ENCODE results near the gene DZANK1.

GRCh38 chr20:18513208-18513607 lies 46.4 kb upstream of the DZANK1 start:
- no peak for TF ChIP-seq POU6F1 (CRISPR knock-in tag; IDR thresholded peaks at IDR 0.05; ENCODE audit: borderline replicate concordance, low read depth)
- no peak for TF ChIP-seq PATZ1 (CRISPR knock-in tag; IDR thresholded peaks at IDR 0.05; ENCODE audit: borderline replicate concordance)
- TF ChIP-seq RARB (CRISPR knock-in tag; IDR thresholded peaks at IDR 0.05), result no peak
